Duodenal mucosa (tissue), 2 donors: Measurements from ENCODE around the gene OR2L2.
"Not testable (repeated sequence)": the region's sequence is repeated elsewhere in the genome, so short reads cannot be mapped to it uniquely, and the experiment has no call there.

Experiments
- H3K27ac ChIP-seq: one replicate; pipeline ENCODE4 v1.7.0; 2013; ENCODE audit warnings: low read depth, low read length
- H3K27me3 ChIP-seq, 2 donors: one replicate each; pipeline ENCODE4 v1.7.0; 2013; ENCODE audit warnings: low read length in 2 of 2, control low read depth in 1 of 2; ENCODE audit not compliant: insufficient read depth in 2 of 2, control insufficient read depth in 1 of 2
- H3K36me3 ChIP-seq, 2 donors: one replicate each; pipeline ENCODE4 v1.7.0; 2013; ENCODE audit warnings: low read length in 2 of 2, control low read depth in 1 of 2; ENCODE audit not compliant: insufficient read depth in 2 of 2, control insufficient read depth in 1 of 2
- H3K4me1 ChIP-seq, 2 donors: one replicate each; pipeline ENCODE4 v1.7.0; 2013; ENCODE audit warnings: low read length in 2 of 2, control low read depth in 1 of 2; ENCODE audit not compliant: insufficient read depth in 2 of 2, control insufficient read depth in 1 of 2
- H3K4me3 ChIP-seq, 2 donors: one replicate each; pipeline ENCODE4 v1.7.0; 2013; ENCODE audit warnings: low read length in 2 of 2, low read depth in 1 of 2
- H3K9ac ChIP-seq, 2 donors: one replicate each; pipeline ENCODE4 v1.7.0; 2013; ENCODE audit warnings: low read length in 2 of 2, low read depth in 1 of 2
- H3K9me3 ChIP-seq, 2 donors: one replicate each; pipeline ENCODE4 v1.7.0; 2013; ENCODE audit warnings: low read length in 2 of 2, control low read depth in 1 of 2; ENCODE audit not compliant: control insufficient read depth in 1 of 2

OR2L2 gene

DNA sequence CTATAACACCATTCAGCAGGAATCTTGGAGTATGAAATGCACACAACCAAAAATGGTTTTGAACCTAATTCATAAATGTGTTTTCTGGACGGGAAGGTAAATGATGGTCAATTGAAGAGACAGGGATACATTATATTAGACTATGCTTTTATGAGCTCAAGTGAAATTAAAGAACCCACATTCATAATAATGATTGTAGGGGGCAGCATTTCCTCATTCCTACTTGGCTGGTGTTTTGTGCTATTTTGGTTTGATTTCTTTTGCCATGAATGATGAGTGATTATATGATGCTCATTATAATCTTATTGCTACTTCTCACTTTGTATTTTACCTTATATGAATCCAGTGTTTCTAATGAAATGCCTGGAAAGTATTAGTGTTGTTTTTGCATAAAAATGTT lies 17.1 kb downstream of the OR2L2 start:
- Histone ChIP-seq H3K4me1 (no peaks in the 10 kb centered on the region), H3K27ac (no peak overlapping the region), H3K27me3 (no peaks in the 10 kb centered on the region), H3K36me3 (no peaks in the 10 kb centered on the region), H3K9me3 (peaks cover 6 to 8% of the 10 kb centered on the region in 2 donors), H3K4me3 (no peak overlapping the region), H3K9ac (no peak overlapping the region)

DNA sequence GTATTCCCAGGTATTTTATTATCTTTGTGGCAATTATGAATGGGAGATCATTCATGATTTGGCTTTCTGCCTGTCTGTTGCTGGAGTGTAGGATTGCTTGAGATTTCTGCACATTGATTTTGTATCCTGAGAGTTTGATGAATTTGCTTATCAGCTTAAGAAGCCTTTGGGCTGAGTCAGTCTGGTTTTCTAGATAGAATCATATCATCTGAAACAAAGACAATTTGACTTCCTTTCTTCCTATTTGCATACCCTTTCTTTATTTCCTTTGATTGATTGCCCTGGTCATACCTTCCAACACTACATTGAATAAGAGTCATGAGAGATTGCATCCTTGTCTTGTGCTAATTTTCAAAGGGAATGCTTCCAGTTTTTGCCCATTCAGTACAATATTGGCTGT lies 24.8 kb downstream of the OR2L2 start:
- Histone ChIP-seq H3K36me3 (no peaks in the 10 kb centered on the region), H3K4me3 (no peak overlapping the region), H3K4me1 (no peaks in the 10 kb centered on the region), H3K9ac (no peak overlapping the region), H3K9me3 (peaks cover 5 to 14% of the 10 kb centered on the region in 2 donors), H3K27ac (no peak overlapping the region), H3K27me3 (no peaks in the 10 kb centered on the region)

DNA sequence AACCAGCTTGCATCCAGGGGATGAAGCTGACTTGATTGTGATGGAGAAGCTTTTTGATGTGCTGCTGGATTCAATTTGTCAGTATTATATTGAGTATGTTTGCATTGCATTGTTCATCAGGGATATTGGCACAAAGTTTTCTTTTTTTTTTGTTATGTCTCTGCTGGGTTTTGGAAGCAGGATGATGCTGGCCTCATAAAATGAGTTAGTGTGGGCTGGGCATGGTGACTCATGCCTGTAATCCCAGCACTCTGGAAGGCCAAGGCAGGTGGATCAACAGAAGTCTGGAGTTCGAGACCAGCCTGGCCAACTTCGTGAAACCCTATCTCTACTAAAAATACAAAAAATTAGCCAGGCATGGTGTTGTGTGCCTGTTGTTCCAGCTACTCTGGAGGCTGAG lies 25.4 kb downstream of the OR2L2 start:
- Histone ChIP-seq H3K27me3 (no peaks in the 10 kb centered on the region), H3K9ac (no peak overlapping the region), H3K4me1 (no peaks in the 10 kb centered on the region), H3K9me3 (peaks cover 5 to 16% of the 10 kb centered on the region in 2 donors), H3K4me3 (no peak overlapping the region), H3K27ac (no peak overlapping the region), H3K36me3 (no peaks in the 10 kb centered on the region)

DNA sequence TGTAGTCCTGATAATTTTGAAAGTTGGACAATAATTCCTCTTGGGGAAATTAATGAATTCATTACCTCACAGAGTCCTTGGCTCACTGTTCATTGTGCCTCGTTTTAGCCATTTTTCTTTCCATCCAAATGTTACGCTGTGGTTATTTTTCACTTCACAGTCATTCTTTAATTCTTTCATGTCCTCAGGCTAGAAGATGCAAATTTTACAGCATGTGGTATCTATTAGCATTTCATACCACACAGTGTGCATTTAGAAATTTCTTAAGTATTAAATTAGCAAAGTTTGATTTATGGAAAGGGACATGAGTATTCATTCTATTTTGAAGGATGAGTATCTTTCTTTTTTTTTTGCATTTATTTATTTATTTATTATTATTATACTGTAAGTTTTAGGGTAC lies 35.2 kb downstream of the OR2L2 start:
- H3K4me1 ChIP-seq: no peaks in the 10 kb centered on the region
- H3K36me3 ChIP-seq: no peaks in the 10 kb centered on the region
- H3K9me3 ChIP-seq: peaks cover 2 to 10% of the 10 kb centered on the region in 2 donors
- H3K27me3 ChIP-seq: no peaks in the 10 kb centered on the region
- H3K4me3 ChIP-seq: no peak overlapping the region
- H3K9ac ChIP-seq: no peak overlapping the region
- no peak overlapping the region for H3K27ac ChIP-seq

DNA sequence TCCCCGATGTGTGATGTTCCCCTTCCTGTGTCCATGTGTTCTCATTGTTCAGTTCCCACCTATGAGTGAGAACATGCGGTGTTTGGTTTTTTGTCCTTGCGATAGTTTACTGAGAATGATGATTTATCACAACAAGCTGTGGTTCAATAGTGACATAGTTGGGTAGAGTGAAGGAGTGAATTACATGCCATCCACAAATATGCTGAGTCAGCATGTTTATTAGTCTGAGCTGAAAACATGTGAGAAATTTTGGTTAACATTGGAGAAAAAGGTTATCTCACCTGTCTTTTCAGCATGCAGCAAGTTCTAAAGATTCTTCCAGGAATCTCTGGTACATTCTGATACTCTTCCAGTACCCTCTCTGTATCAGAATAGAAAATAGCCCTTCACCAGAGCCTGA lies 35.7 kb downstream of the OR2L2 start:
- Histone ChIP-seq H3K27ac (no peak overlapping the region), H3K4me1 (no peaks in the 10 kb centered on the region), H3K27me3 (no peaks in the 10 kb centered on the region), H3K36me3 (no peaks in the 10 kb centered on the region), H3K9me3 (peaks cover 2 to 10% of the 10 kb centered on the region in 2 donors), H3K4me3 (no peak overlapping the region), H3K9ac (no peak overlapping the region)

DNA sequence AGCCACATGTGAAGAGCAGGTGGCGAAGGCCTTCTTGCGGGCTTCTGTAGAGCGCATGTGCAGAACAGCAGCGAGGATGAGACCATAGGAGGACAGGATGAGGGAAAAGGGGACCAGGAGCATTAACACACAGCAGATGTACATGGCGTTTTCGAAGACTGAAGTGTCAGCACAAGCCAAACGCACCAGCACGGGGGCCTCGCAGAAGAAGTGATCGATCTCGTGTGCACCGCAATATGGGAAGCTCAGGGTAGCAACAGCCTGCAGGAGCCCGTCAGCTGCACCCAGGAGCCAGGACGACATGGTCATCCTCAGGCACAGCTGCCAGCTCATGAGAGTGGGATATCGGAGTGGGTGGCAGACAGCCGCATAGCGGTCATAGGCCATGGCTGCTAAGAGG lies 54.0 kb downstream of the OR2L2 start:
- not testable (repeated sequence) for H3K4me3 ChIP-seq, H3K9ac ChIP-seq, H3K9me3 ChIP-seq, H3K36me3 ChIP-seq, H3K27ac ChIP-seq, H3K27me3 ChIP-seq, H3K4me1 ChIP-seq
